ENCODE results near the gene QRFPR.
"Not testable (repeated sequence)": the region's sequence is repeated elsewhere in the genome, so short reads cannot be mapped to it uniquely, and the experiment has no call there.

QRFPR gene

DNA sequence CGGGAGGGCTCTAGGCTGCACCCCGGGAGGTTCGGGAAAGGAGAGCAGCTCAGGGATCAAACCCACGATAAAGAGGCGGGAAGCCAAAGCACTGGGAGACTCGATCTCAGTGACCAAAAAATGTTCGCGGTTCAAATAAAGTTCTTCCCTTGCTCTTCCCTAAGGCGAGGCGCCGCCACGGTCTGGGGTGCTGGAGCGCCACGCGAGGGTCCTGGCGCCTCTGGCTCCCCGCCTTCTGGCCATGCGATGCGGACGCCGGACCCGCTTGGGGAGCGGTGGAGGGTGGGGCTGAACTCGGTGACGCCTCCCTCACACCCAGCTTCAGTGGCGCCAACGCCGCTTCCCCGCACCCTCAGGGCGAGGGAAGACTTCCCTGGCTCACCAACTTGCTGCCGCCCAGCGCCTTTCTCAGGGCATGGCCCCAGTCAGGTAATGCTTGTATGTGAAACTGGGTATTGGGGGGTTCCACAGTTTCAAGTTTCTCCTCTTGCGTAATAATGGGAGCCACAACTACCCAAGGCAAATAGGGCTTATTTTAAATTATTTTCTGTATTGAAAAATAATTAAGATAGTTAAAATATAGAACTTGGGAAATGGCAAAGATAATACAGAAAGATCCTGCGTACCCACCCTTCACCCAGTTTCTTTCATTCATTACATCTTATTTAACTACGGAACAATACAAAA, at the start of gene QRFPR:
TSS of gene QRFPR (minus strand) at position 243 of the 687 bp plus-strand sequence. CDS start 371 bp downstream, outside the sequence.
- Histone ChIP-seq H3K4me3 (peak within 1 kb of the TSS; percentile 64), H3K27ac (no peak within 1 kb of the TSS)
- TF ChIP-seq, protein P1, sequence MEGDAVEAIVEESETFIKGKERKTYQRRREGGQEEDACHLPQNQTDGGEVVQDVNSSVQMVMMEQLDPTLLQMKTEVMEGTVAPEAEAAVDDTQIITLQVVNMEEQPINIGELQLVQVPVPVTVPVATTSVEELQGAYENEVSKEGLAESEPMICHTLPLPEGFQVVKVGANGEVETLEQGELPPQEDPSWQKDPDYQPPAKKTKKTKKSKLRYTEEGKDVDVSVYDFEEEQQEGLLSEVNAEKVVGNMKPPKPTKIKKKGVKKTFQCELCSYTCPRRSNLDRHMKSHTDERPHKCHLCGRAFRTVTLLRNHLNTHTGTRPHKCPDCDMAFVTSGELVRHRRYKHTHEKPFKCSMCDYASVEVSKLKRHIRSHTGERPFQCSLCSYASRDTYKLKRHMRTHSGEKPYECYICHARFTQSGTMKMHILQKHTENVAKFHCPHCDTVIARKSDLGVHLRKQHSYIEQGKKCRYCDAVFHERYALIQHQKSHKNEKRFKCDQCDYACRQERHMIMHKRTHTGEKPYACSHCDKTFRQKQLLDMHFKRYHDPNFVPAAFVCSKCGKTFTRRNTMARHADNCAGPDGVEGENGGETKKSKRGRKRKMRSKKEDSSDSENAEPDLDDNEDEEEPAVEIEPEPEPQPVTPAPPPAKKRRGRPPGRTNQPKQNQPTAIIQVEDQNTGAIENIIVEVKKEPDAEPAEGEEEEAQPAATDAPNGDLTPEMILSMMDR (IDR thresholded peaks at IDR 0.05): no peak
- DNase-seq (ENCODE audit: low spot score): no peak

DNA sequence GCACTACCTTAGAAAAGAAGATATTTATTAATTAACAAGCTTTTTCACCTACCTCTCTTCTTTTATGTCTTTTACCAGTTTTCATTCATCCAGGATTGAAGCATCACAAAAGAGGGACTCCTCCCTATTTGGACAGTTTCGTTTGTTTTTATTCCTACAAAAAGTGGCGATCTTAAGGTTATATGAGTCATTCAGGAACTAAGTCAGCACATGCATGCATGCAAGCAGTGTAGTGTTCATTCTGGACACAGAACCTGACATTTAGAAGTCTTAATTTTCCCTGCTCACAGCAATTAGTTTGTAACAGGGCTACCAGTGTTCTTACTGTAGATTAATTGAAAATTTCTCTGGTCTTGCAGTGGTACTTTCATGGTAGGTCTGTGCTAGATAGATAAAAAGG, 47.9 kb upstream of the QRFPR start:
- DNase-seq (ENCODE audit: low spot score): no peak
- Histone ChIP-seq H3K27ac (no peak overlapping the region), H3K4me3 (no peak overlapping the region)
- TF ChIP-seq, protein P1 (IDR thresholded peaks at IDR 0.05): no peak

DNA sequence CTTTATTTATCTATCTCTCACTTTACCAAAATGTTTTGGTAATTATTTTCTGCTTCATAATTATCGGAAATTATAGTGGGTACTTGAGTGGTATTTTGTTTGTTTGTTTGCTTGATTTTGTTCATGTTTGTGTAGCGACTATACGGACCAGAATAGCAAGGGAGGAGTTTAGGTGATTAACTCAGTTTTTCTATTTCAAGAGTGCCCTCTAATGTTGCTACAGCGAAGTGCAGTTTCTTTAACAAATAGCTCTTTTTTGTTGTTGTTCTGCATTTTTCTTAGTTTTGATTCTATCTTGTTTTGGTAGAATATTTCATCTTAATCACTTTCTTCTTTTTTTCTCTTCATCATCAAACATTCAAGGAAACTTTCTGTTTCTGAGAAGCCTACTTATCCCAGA, 40.8 kb upstream of the QRFPR start:
- Histone ChIP-seq H3K27ac (no peak overlapping the region), H3K4me3 (no peak overlapping the region)
- TF ChIP-seq, protein P1 (IDR thresholded peaks at IDR 0.05): no peak
- DNase-seq (ENCODE audit: low spot score): no peak

DNA sequence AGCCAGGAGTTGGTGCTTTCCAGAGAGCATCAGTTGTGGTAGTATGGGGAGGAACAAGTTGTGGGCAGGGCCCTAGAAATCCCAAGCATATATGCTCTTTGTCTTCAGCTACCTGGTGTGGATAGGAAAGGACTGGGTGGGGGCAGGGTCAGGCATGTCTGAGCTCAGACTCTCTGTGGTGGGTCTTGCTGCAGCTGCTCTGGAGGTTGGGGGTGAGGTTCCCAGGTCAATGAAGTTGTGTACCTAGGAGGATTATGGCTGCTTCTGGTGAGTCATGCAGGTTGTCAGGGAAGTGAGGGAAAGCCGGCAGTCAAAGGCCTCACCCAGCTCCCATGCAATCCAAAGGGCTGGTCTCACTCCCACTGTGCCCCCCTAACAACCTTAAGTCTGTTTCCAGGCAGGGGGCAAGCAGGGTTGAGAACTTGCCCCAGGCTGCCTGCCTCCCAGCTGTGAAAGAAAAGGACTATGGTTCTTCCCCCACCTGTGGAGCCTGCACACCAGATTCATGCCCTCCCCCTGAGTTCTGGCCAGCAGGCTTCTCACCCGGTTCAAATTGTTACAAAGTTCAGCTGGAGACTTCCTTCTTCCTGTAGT, 30.4 kb upstream of the QRFPR start:
- TF ChIP-seq, protein P1 (IDR thresholded peaks at IDR 0.05): no peak
- no peak overlapping the region for H3K27ac ChIP-seq
- no peak for DNase-seq (ENCODE audit: low spot score)
- no peak overlapping the region for H3K4me3 ChIP-seq

DNA sequence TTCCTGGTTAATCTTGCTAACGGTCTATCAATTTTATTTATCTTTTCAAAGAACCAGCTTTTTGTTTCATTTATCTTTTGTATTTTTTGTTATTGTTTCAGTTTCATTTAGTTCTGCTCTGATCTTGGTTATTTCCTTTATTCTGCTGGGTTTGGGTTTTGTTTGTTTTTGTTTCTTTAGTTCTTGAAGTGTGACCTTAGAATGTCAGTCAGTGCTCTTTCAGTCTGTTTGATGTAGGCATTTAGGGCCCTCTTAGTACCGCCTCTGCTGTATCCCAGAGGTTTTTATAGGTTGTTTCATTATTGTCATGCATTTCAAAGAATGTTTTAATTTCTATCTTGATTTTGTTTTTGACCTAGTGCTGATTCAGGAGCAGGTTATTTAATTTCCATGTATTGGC, 27.7 kb upstream of the QRFPR start:
- H3K27ac ChIP-seq; DNase-seq (ENCODE audit: low spot score); H3K4me3 ChIP-seq: not testable (repeated sequence)

DNA sequence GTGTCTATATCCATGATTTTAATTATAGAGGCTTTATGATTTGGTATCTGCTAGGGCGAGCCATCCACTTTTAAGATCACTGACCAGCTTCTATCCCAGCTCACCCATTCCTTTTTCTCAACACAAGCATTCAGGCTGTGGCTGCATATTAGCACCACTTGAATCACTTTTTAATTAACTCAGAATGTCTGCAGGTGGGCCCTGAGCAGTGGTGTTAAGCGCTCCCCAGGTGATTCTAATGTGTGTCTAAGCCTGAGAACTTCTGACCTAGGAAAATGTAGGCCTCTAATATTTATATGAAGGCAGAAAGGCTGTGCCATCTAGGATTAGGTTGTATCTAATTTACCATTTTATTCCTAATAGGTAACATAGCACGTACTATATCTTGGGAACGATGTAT, 19.8 kb upstream of the QRFPR start:
- no peak for DNase-seq (ENCODE audit: low spot score)
- TF ChIP-seq, protein P1 (IDR thresholded peaks at IDR 0.05): no peak
- H3K27ac ChIP-seq: no peak overlapping the region
- H3K4me3 ChIP-seq: no peak overlapping the region

DNA sequence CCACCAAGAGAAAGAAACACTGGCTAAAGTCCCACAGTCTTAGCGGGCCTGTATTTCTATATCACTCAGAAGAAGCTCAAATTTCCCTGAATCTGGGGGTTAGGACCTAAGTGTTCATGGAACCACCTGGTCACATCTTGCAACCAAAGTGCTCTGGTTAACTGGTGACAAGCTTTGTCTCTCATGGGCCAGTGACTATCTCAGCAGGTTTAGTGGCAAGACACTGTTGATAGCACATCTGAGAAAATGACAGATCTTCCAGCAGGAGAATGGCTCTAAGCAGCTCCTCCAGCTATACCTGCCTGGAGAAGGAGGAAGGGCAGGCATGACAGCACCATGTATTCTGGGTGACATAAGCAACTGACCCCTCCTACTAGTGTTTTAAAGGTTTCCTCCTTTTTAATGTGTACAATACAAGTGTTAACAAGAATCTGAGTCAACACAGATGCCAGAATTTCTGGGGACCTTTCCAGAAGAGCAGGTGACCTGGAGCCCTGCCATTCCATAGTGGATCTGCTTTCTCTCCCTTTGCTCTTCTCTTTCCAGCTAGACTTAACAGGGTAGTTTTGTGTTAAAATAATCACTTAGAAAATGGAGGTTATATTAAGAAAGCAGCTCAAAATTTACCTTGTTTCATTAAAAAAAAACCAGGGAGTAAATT, 17.3 kb upstream of the QRFPR start:
- TF ChIP-seq, protein P1 (IDR thresholded peaks at IDR 0.05): no peak
- Histone ChIP-seq H3K27ac (no peak overlapping the region), H3K4me3 (no peak overlapping the region)
- no peak for DNase-seq (ENCODE audit: low spot score)
